ENCODE results near the gene PCDH7. TPM values are rescaled to one million over a fixed set of nuclear protein-coding genes. Genes with fewer than 3 reads are reported as not detected.

PCDH7 gene
- polyA plus RNA-seq, 2 donors = 3.3 to 7.4 TPM

- Histone ChIP-seq H3K4me3 (ENCODE audit: low read depth in 1 of 2, low read length in 2 of 2) (no peak overlapping the region), H3K36me3 (ENCODE audit: control insufficient read depth in 2 of 2, insufficient read depth in 2 of 2, low read length in 1 of 2) (no peaks in the 10 kb centered on the region), H3K27me3 (ENCODE audit: control insufficient read depth in 1 of 2, insufficient read depth in 2 of 2, low read length in 2 of 2) (no peaks in the 10 kb centered on the region), H3K27ac (ENCODE audit: low read depth in 2 of 2, low read length in 1 of 2) (no peak overlapping the region), H3K4me1 (ENCODE audit: control insufficient read depth in 2 of 2, insufficient read depth in 2 of 2, low read length in 1 of 2) (no peaks in the 10 kb centered on the region), H3K9me3 (ENCODE audit: control insufficient read depth in 2 of 2, insufficient read depth in 1 of 2, low read depth in 1 of 2, low read length in 1 of 2) (no peaks in the 10 kb centered on the region)
- WGBS, 2 donors = 50 to 53% methylated on average over 2 of the region's 2 CpGs
These were observed 50.6 kb downstream of the PCDH7 start for GRCh38 chr4:30770812-30771211.

DNA sequence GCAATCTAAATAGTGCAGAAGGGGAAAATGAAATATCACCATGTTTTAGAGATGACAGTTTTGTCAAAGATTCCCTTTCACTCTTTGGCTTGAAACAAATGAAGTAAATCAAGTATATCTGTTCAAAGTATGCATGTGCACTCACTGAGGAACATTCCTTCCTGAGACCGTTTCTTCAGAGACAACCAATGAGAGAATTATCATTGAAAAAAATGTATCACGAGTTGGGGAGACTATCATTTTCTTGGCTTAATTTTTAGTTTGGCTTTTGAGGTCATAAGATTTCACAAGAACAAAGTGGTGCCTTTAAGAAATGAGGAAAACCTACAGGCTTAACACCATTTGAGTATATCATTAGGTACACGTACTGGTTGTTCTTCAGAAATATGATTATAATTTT is 56.3 kb downstream of the PCDH7 start:
- Histone ChIP-seq H3K9me3 (ENCODE audit: control insufficient read depth in 2 of 2, insufficient read depth in 1 of 2, low read depth in 1 of 2, low read length in 1 of 2) (no peaks in the 10 kb centered on the region), H3K4me3 (ENCODE audit: low read depth in 1 of 2, low read length in 2 of 2) (no peak overlapping the region), H3K27ac (ENCODE audit: low read depth in 2 of 2, low read length in 1 of 2) (no peak overlapping the region), H3K27me3 (ENCODE audit: control insufficient read depth in 1 of 2, insufficient read depth in 2 of 2, low read length in 2 of 2) (no peaks in the 10 kb centered on the region), H3K4me1 (ENCODE audit: control insufficient read depth in 2 of 2, insufficient read depth in 2 of 2, low read length in 1 of 2) (no peaks in the 10 kb centered on the region), H3K36me3 (ENCODE audit: control insufficient read depth in 2 of 2, insufficient read depth in 2 of 2, low read length in 1 of 2) (no peaks in the 10 kb centered on the region)
- 63 to 64% methylated on average over 3 of the region's 3 CpGs for whole genome bisulfite sequencing, 2 donors

GRCh38 chr4:30776921-30777415 is 56.8 kb downstream of the PCDH7 start:
- no peaks in the 10 kb centered on the region for H3K4me1 ChIP-seq (ENCODE audit: control insufficient read depth in 2 of 2, insufficient read depth in 2 of 2, low read length in 1 of 2)
- H3K36me3 ChIP-seq (ENCODE audit: control insufficient read depth in 2 of 2, insufficient read depth in 2 of 2, low read length in 1 of 2) = no peaks in the 10 kb centered on the region
- no peak overlapping the region for H3K4me3 ChIP-seq (ENCODE audit: low read depth in 1 of 2, low read length in 2 of 2)
- H3K9me3 ChIP-seq (ENCODE audit: control insufficient read depth in 2 of 2, insufficient read depth in 1 of 2, low read depth in 1 of 2, low read length in 1 of 2) = no peaks in the 10 kb centered on the region
- H3K27me3 ChIP-seq (ENCODE audit: control insufficient read depth in 1 of 2, insufficient read depth in 2 of 2, low read length in 2 of 2) = no peaks in the 10 kb centered on the region
- WGBS, 2 donors = 39 to 43% methylated on average over 2 of the region's 2 CpGs
- H3K27ac ChIP-seq (ENCODE audit: low read depth in 2 of 2, low read length in 1 of 2) = no peak overlapping the region
